Astrocyte of the cerebellum (primary cell): ENCODE results near the gene NETO1.

ENCODE experiments used
- DNase-seq: peaks from one replicate; pipeline ENCODE4 v3.0.0-alpha.2; 2011; ENCODE audit warnings: low read depth
- H3K4me3 ChIP-seq: 2 replicates; pipeline ENCODE4 v1.5.1; 2011; ENCODE audit warnings: mild to moderate bottlenecking, low read depth, low read length, moderate library complexity
- CTCF ChIP-seq: IDR thresholded peaks from 2 replicates; pipeline ENCODE4 v1.5.1; 2012; ENCODE audit warnings: low read length, low read depth, moderate library complexity, mild to moderate bottlenecking; ENCODE audit errors: missing control alignments
- in situ Hi-C: cut with HindIII; loops from 2 replicates; pipeline ENCODE4 v1.10.0; 2017; ENCODE audit warnings: low sequenced_read_pairs

Gene NETO1

GRCh38 chr18:72697706-72698105, 170.1 kb downstream of the NETO1 start:
- no peak for DNase-seq
- in situ Hi-C loops, result no loop called here
- TF ChIP-seq CTCF, result no peak
- H3K4me3 ChIP-seq, result no peak overlapping the region

- peak overlapping the region; percentile 2 for H3K4me3 ChIP-seq
- in situ Hi-C loops, result no loop called here
- no peak for DNase-seq
- no peak for TF ChIP-seq CTCF
Observed at GRCh38 chr18:72692595-72692994, 175.2 kb downstream of the NETO1 start.
